Hepatocyte (in vitro differentiated cells): ENCODE results near the gene CORO2B. TPM values are rescaled to one million over a fixed set of nuclear protein-coding genes. Genes with fewer than 3 reads are reported as not detected.

Experiments
- DNase-seq: peaks from one replicate; pipeline ENCODE4 v3.0.0-alpha.2; 2016; ENCODE audit warnings: low spot score
- H2AFZ ChIP-seq: fragments of 200-600 bp; sonication (generic); 2 replicates; pipeline ENCODE4 v1.6.0; 2016; ENCODE audit warnings: antibody characterized with exemption, mild to moderate bottlenecking
- H3K27ac ChIP-seq: fragments of 200-600 bp; sonication (generic); 2 replicates; pipeline ENCODE4 v1.5.1; 2016; ENCODE audit warnings: mild to moderate bottlenecking
- H3K27me3 ChIP-seq: fragments of 200-600 bp; sonication (generic); 2 replicates; pipeline ENCODE4 v1.6.1; 2016
- H3K36me3 ChIP-seq: fragments of 200-600 bp; sonication (generic); replicated peaks from 2 replicates; pipeline ENCODE4 v1.5.1; 2016; ENCODE audit warnings: low read depth; ENCODE audit not compliant: insufficient read depth
- H3K4me1 ChIP-seq: fragments of 200-600 bp; sonication (generic); 2 replicates; pipeline ENCODE4 v1.5.1; 2016; ENCODE audit warnings: mild to moderate bottlenecking, moderate library complexity; ENCODE audit not compliant: insufficient read depth
- H3K4me2 ChIP-seq: fragments of 200-600 bp; sonication (generic); 2 replicates; pipeline ENCODE4 v1.6.0; 2016
- H3K4me3 ChIP-seq: fragments of 200-600 bp; sonication (generic); 2 replicates; pipeline ENCODE4 v1.5.1; 2016; ENCODE audit warnings: mild to moderate bottlenecking
- H3K79me2 ChIP-seq: fragments of 200-600 bp; sonication (generic); 2 replicates; pipeline ENCODE4 v1.6.0; 2017; ENCODE audit warnings: mild to moderate bottlenecking
- H3K9me2 ChIP-seq: fragments of 200-600 bp; sonication (generic); replicated peaks from 2 replicates; pipeline ENCODE4 v1.6.0; 2017; ENCODE audit warnings: mild to moderate bottlenecking; ENCODE audit not compliant: insufficient read depth
- H3K9me3 ChIP-seq: fragments of 200-600 bp; sonication (generic); 2 replicates; pipeline ENCODE4 v1.5.1; 2016; ENCODE audit warnings: low read depth, mild to moderate bottlenecking
- H4K20me1 ChIP-seq: fragments of 200-600 bp; sonication (generic); 2 replicates; pipeline ENCODE4 v1.6.0; 2016; ENCODE audit warnings: mild to moderate bottlenecking; ENCODE audit not compliant: insufficient read depth, poor library complexity, severe bottlenecking
- CTCF ChIP-seq: fragments of 200-600 bp; sonication (generic); IDR thresholded peaks from 2 replicates; pipeline ENCODE4 v1.5.1; 2016; ENCODE audit warnings: antibody characterized with exemption, mild to moderate bottlenecking; ENCODE audit not compliant: poor library complexity
- EZH2 ChIP-seq: fragments of 200-600 bp; sonication (generic); IDR thresholded peaks from 2 replicates; pipeline ENCODE4 v1.6.1; 2016; ENCODE audit warnings: antibody characterized with exemption, mild to moderate bottlenecking, borderline replicate concordance
- EZH2phosphoT487 ChIP-seq: fragments of 200-600 bp; sonication (generic); IDR thresholded peaks from one replicate; pipeline ENCODE4 v1.6.1; 2018; ENCODE audit warnings: antibody characterized with exemption, mild to moderate bottlenecking, low read depth, moderate library complexity; ENCODE audit not compliant: unreplicated experiment, severe bottlenecking
- WGBS: methylation state at CpG from one replicate; pipeline ENCODE4 v1.1.6; 2016; ENCODE audit warnings: low lambda C conversion rate; ENCODE audit errors: missing lambda C conversion rate; 5-methylcytosine and 5-hydroxymethylcytosine counted together
- polyA plus RNA-seq: library from polyadenylated mRNA; unstranded; fragments of >200 nt; fragmentation: Nextera tagmentation; extraction: Ambion mirVana; gene quantifications from 2 replicates; pipeline ENCODE4 v1.2.1, GENCODE V29; 2016
- total RNA-seq: library from RNA; depleted of rRNA; stranded (reverse); fragments of >200 nt; gene quantifications from 2 replicates; pipeline ENCODE4 v1.2.3, GENCODE V29; 2014

CORO2B gene
- total and polyA plus RNA-seq, 2 experiments from 2014 or later, result 2.9 to 5.1 TPM

GRCh38 chr15:68631601-68632051, 52.8 kb downstream of the CORO2B start:
- H3K36me3 ChIP-seq, result no peaks in the 10 kb centered on the region
- 61% methylated on average over 6 of the region's 6 CpGs for WGBS
- no peak overlapping the region for H2AFZ ChIP-seq
- H3K4me3 ChIP-seq, result no peak overlapping the region
- TF ChIP-seq EZH2 (no peak), CTCF (no peak), EZH2phosphoT487 (no peak)
- H3K27ac ChIP-seq, result no peak overlapping the region
- no peaks in the 10 kb centered on the region for H3K9me3 ChIP-seq
- H3K4me2 ChIP-seq, result no peak overlapping the region
- no peaks in the 10 kb centered on the region for H3K27me3 ChIP-seq
- H4K20me1 ChIP-seq, result no peaks in the 10 kb centered on the region
- DNase-seq, result no peak
- no peaks in the 10 kb centered on the region for H3K9me2 ChIP-seq
- H3K4me1 ChIP-seq, result peaks cover 4% of the 10 kb centered on the region
- H3K79me2 ChIP-seq, result no peaks in the 10 kb centered on the region

GRCh38 chr15:68632101-68632500, 53.3 kb downstream of the CORO2B start:
- Histone ChIP-seq H2AFZ (no peak overlapping the region), H3K4me3 (no peak overlapping the region), H3K27me3 (no peaks in the 10 kb centered on the region), H3K36me3 (no peaks in the 10 kb centered on the region), H3K9me3 (no peaks in the 10 kb centered on the region), H4K20me1 (no peaks in the 10 kb centered on the region), H3K9me2 (no peaks in the 10 kb centered on the region), H3K79me2 (no peaks in the 10 kb centered on the region), H3K27ac (no peak overlapping the region), H3K4me2 (no peak overlapping the region), H3K4me1 (peaks cover 4% of the 10 kb centered on the region)
- TF ChIP-seq EZH2 (no peak), EZH2phosphoT487 (no peak), CTCF (no peak)
- no peak for DNase-seq
- 93% methylated on average over 9 of the region's 9 CpGs for WGBS

GRCh38 chr15:68633231-68634121, 54.7 kb downstream of the CORO2B start:
- no peaks in the 10 kb centered on the region for H4K20me1 ChIP-seq
- no peak overlapping the region for H3K4me3 ChIP-seq
- H3K36me3 ChIP-seq, result no peaks in the 10 kb centered on the region
- DNase-seq, result no peak
- no peak for TF ChIP-seq CTCF
- TF ChIP-seq EZH2, result no peak
- no peak for TF ChIP-seq EZH2phosphoT487
- H3K4me1 ChIP-seq, result peaks cover 4% of the 10 kb centered on the region
- 65% methylated on average over 10 of the region's 10 CpGs for WGBS
- no peaks in the 10 kb centered on the region for H3K79me2 ChIP-seq
- no peak overlapping the region for H3K27ac ChIP-seq
- H3K27me3 ChIP-seq, result no peaks in the 10 kb centered on the region
- H2AFZ ChIP-seq, result no peak overlapping the region
- no peak overlapping the region for H3K4me2 ChIP-seq
- no peaks in the 10 kb centered on the region for H3K9me3 ChIP-seq
- no peaks in the 10 kb centered on the region for H3K9me2 ChIP-seq
